Ammon's horn (tissue), 1 donor: ENCODE measurements around the gene NPM3.
A peak's percentile ranks its signal among the peaks of the same experiment; 100 is the strongest.

Experiments
- DNase-seq: peaks from one replicate; pipeline ENCODE4 v3.0.0-alpha.2; 2016; ENCODE audit warnings: low spot score

The NPM3 gene

DNA sequence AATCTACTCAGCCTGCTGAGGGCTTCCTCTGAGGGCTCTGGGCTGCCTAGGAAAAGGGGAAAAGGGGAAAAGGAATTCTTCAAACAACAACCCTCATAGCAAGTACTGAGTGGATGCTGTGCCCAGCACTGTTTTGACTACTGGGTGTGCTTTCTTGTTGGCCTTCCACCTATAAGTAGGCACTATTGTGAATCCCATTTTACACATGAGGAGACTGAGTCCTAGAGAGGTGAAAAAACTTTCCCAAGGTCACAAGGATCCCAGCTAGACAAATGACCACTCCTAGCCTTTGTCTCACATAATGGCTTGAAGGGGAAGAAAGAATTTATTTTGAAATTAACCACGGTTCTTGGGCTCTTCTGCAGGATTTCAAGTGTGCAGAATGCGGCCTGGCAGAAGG, 24.4 kb downstream of the NPM3 start:
- no peak for DNase-seq

DNA sequence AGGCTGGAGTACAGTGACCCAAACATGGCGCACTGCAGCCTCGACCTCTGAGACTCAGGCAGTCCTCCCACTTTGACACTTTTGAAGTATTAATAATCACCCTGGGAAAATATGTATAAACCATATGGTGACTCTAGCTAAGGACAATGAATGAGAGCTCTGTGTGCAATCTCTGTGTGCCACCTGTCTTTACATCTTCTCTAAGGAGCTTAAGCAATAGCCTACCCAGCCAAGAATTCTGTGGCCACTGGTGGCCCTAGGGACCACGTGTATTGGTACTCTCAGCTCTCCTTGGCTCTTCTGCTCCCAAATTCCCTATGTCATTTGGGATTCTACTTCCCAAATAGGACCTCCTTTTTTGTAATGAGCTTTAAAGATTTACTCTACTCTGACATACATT, 31.0 kb downstream of the NPM3 start:
- DNase-seq: no peak

DNA sequence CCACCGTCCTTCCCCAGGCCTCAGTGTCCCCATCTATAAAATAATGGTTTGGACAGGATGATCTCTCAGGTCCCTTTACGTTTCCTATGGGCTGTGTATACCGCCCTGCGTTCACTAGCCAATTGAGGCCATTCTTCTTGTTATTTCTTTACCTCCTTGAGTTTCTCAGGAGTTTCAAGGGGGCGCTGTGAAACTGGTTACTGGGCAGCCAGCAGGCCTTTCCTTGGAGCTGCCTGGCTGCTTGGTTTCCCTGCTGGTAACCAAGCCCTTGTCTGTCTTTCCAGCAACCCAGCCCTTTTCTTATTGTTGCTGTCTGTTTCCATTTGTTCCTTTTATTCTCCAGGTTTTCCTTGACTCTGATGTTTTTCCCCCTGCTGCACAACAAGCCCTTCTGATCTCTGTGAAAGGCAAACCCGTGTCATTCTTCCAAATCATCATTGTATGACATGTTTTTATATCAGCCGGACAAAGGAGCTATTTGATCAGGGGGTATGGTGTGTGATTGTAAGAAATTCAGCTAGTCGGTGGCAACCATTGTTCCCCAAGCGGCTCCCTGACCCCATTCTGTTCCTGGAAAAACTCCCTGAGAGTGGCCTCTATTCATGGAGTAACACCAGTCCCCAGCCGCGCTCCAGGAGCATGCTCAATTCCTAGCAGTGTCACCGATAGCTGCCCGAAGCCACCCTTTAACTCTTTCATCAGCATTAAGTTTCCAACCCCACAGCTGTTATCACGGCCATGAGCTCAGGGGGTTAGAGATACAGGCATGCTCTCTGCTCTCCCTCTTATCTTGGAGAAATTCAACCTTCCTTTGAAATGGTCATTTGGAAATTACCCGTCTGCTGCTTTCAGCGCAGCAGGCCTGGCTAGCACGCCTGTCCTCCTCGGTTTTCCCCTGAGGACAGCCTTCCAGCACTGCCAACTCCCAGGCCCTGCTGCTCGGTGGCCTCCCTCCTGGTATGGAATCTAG, 33.9 kb downstream of the NPM3 start:
- no peak for DNase-seq

GRCh38 chr10:101748496-101748895, 34.8 kb downstream of the NPM3 start:
- DNase-seq: no peak

DNA sequence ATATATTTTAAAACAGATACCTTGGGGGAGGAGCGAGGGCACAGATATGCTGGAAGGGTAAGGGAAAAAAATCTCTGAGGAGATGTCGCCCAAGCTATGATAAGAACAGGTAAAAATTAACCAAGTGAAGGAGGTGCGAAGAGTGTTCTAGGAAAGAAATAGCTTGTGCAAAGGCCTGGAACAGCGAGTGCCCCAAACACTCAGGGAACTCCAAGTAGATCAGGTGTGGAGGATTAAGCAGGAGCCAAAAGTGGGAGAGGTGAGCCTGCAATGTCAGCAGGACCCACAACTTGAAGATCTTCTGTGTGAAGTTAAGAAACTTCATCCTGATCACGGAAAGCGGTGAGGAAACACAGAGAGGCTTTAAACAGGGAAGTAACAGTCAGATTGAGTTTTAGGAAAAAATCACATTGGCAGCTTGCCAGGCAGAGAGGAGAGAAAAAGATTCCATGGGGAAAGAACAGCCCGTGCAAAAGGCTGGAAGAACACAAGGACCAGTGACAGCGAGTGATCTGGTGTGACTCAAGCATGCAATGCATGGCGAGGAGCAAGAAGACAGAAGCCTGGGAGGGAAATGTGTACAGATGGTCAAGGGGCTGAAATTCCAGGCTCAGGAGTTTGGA, 38.1 kb downstream of the NPM3 start:
- DNase-seq: peak; percentile 19

DNA sequence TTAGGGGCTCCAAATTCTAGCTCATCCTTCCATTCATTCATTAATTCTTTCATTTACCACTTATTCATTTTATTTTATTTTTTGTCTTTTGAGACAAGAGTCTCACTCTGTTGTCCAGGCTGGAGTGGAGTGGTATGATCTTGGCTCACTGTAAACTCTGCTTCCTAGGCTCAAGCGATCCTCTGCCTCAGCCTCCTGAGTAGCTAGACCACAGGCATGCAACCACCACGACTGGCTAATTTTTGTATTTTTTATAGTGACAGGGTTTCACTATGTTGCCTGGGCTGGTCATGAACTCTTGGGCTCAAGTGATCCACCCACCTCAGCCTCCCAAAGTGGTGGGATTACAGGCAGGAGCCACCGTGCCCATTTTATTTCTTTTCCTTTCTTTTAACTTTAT, 39.0 kb downstream of the NPM3 start:
- DNase-seq: no peak

DNA sequence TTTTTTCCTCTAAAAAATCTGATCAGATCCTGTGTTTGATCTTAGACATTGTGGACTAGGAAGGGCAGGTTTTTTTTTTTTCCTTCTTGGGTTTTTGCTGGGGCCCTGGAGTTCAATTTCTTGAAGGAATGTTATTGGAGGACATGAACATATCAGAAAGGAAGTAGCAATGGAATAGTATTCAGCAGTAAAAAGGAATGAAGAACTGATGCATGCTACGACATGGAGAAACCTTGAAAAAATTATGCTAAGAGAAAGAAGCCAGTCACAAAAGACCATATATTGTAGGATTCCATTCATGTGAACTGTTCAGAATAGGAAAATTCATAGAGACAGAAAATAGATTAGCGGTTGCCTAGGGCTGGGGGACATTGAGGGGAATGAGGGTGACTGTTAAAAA, 41.3 kb downstream of the NPM3 start:
- no peak for DNase-seq

GRCh38 chr10:101736666-101737065, 46.6 kb downstream of the NPM3 start:
- no peak for DNase-seq

DNA sequence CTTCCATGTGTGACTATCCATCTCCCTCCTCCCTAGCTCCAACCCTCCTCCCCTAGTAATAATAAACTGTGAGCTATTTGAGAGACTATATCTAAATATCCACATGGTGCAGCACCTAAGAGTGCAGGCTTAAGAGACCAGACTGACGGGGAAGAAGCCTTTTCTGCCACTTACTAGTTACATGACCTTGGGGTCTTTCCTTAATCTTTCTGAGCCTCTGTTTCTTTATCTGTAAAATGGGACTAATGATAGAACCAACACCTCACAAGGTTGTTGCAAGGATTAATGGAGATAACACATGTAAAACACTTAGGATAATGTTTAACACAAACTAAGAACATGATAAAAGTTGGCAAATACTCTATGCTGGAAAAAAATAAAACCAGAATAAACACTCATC, 51.1 kb downstream of the NPM3 start:
- DNase-seq: no peak
